ENCODE results near the gene BST2. TPM values are rescaled to one million over a fixed set of nuclear protein-coding genes. Genes with fewer than 3 reads are reported as not detected.
"Not testable (repeated sequence)": the region's sequence is repeated elsewhere in the genome, so short reads cannot be mapped to it uniquely, and the experiment has no call there.

Gene BST2
- total RNA-seq, 4 donors from 2014 or later = 14.1 to 83.0 (median 24.7) TPM

DNA sequence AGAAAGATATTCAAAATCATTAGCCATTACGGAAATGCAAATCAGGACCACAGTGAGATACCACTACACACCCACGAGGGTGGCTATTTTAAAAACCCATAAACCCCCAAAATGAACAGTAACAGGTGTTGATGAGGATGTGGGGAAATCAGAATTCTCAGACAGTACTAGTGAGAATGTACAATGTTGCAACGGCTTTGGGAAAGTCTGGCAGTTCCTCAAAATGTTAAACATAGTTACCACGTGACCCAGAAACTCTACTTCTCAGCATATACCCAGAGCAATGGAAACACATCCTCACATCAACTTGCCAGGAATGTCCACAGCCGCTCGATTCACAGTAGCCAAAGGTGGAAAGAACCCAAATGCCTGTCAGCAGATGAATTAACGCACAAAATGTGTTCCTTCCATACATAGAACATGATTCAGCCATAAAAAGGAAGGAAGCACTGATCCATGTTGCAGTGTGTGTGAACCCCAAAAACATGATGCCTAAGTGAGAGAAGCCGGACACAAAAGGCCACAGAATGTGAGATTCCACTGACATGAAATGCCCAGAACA, 35.3 kb downstream of the BST2 start:
- 51 to 55% methylated on average over 8 of the region's 8 CpGs for WGBS, 2 donors
- TF ChIP-seq POLR2A (IDR thresholded peaks at IDR 0.05) = no peak
- TF ChIP-seq, protein P1, sequence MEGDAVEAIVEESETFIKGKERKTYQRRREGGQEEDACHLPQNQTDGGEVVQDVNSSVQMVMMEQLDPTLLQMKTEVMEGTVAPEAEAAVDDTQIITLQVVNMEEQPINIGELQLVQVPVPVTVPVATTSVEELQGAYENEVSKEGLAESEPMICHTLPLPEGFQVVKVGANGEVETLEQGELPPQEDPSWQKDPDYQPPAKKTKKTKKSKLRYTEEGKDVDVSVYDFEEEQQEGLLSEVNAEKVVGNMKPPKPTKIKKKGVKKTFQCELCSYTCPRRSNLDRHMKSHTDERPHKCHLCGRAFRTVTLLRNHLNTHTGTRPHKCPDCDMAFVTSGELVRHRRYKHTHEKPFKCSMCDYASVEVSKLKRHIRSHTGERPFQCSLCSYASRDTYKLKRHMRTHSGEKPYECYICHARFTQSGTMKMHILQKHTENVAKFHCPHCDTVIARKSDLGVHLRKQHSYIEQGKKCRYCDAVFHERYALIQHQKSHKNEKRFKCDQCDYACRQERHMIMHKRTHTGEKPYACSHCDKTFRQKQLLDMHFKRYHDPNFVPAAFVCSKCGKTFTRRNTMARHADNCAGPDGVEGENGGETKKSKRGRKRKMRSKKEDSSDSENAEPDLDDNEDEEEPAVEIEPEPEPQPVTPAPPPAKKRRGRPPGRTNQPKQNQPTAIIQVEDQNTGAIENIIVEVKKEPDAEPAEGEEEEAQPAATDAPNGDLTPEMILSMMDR (IDR thresholded peaks at IDR 0.05) = no peak
- H3K27ac ChIP-seq = no peak overlapping the region

DNA sequence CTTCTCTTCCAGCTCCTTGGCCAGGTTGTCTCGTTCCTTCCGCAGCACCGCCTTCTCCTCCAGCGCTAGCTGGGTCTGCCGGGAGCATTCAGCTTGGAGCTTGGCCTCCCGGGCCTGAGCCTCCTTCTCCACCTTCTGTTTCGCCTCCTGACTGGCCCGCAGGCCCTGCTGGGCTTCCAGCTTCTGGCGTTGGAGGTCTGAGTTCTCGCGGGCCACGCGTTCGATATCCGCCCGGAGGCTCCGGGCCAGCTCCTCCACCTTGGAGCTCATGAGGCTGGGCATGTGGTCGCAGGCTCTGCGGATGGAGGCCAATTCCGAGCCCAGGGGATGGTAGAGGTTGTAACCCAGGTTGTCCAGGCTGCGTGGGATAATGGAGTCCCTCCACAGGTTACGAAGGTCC, 40.1 kb downstream of the BST2 start:
- Histone ChIP-seq H3K4me1 (no peaks in the 10 kb centered on the region), H3K4me3 (replicated peaks in 1 of 3) (no peak overlapping the region), H3K27me3 (no peaks in the 10 kb centered on the region), H3K36me3 (no peaks in the 10 kb centered on the region), H3K9me3 (no peaks in the 10 kb centered on the region), H3K27ac (no peak overlapping the region)
- intact Hi-C loops (cut with DNase I) = no loop called here
- no peak for DNase-seq
- TF ChIP-seq, protein P1 (IDR thresholded peaks at IDR 0.05) = no peak
- WGBS, 2 donors = 92 to 93% methylated on average over 21 to 22 of the region's 22 CpGs

More for the DNA sequence above, 35.3 kb downstream of the BST2 start:
- no peaks in the 10 kb centered on the region for H3K9me3 ChIP-seq
- H3K4me1 ChIP-seq = peaks cover 0 to 5% of the 10 kb centered on the region in 2 donors
- intact Hi-C loops (cut with DNase I) = no loop called here
- H3K4me3 ChIP-seq (replicated peaks in 1 of 3) = no peak overlapping the region
- no peaks in the 10 kb centered on the region for H3K27me3 ChIP-seq
- DNase-seq = no peak
- H3K36me3 ChIP-seq = no peaks in the 10 kb centered on the region

DNA sequence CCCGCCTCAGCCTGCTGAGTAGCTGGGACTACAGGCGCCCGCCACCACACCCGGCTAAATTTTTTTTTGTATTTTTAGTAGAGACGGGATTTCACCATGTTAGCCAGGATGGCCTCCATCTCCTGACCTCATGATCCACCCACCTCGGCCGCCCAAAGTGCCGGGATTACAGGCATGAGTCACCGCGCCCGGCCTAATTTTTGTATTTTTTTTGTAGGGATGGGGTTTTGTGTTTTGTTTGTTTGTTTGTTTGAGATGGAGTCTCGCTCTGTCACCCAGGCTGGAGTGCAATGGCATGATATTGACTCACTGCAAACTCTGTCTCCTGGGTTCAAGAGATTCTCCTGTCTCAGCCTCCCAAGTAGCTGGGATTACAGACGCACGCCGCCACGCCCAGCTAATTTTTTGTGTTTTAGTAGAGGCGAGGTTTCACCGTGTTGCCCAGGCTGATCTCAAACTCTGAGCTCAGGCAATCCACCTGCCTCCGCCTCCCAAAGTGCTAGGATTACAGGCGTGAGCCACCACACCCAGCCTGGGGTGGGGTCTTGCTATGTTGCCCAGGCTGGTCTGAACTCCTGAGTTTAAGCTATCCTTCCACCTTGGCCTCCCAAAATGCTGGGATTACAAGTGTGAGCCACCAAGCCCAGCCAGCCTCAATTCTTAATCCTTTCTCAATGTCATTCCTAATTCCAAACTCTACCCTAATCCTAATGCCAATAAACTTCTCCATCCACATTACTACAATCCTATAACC, 41.4 kb downstream of the BST2 start:
- intact Hi-C loops (cut with DNase I); H3K27ac ChIP-seq; H3K4me1 ChIP-seq; H3K4me3 ChIP-seq (replicated peaks in 1 of 3); DNase-seq; H3K27me3 ChIP-seq; H3K9me3 ChIP-seq; H3K36me3 ChIP-seq: not testable (repeated sequence)
- 85 to 87% methylated on average over 20 of the region's 20 CpGs for WGBS, 2 donors

DNA sequence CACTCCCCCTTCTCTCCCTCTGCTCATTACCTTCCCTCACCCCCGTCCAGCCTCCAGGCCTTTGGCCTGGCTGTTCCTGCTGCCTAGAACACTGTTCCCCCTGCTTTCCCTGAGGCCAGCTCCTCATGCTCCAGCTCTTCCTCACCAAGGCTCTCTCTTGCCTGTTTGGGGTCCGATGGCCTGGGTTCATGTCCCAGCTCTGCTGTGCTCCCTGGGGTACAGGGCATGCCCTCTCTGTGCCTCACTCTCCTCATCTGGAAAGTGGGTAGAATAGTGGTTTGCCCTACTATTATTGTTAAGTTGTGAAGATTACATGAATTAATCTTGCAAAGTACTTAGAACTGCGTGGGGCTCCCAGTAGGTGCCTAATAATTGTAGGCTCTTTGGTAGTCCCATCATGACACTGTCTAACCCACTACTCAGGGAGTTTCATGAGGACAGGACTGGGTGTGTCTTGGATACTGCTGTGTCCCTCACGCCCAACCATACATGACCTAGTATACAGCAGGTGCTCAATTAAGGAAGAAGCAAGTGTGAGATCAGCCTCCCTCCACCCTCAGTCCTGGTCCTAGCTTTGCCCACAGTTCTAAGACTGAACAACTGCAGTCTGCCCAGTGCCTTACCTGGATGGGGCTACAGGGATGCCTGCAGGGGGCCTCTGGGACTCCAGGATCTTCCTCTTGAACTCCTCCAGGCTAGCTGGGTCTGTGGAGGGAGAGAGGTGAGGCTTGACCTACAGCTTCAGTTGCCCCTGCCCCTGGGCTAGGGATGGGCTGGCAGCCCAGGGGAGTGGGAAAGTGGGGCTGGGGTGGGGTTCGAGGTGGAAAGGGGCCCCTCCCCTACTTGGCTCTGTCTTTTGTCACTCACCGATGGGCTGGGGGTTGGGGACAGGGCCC, 45.3 kb downstream of the BST2 start:
- peak overlapping the region in 1 of 3 donors; percentile 2 for H3K27ac ChIP-seq
- H3K36me3 ChIP-seq = no peaks in the 10 kb centered on the region
- H3K4me3 ChIP-seq (replicated peaks in 1 of 3) = no peak overlapping the region
- H3K9me3 ChIP-seq = no peaks in the 10 kb centered on the region
- no peaks in the 10 kb centered on the region for H3K27me3 ChIP-seq
- WGBS, 2 donors = 80 to 82% methylated on average over 5 to 6 of the region's 6 CpGs
- peaks cover 0 to 6% of the 10 kb centered on the region in 2 donors for H3K4me1 ChIP-seq
- DNase-seq = no peak
- TF ChIP-seq, protein P1 (IDR thresholded peaks at IDR 0.05) = no peak
- no peak for TF ChIP-seq POLR2A (IDR thresholded peaks at IDR 0.05)
- intact Hi-C loops (cut with DNase I) = no loop called here

DNA sequence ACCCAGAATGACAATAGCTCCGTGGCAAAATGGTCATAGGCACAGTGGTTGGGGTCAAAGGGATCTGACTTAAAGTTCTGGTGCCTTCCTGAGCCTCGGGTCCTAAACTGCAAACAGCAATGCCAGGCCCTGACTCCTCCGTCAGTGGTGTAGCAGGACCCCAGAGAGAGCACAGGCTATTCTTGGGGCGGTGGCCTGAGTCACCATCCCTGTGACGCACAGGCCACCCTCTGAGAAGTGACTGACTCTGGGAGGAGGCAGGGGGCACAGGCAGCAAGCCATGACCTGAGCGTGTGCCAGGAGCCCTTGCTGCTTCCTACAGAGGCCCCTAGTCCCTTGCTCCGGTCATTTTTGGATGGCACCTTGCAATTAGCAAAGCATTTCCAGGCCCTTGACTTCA, 47.0 kb downstream of the BST2 start:
- TF ChIP-seq, protein P1 (IDR thresholded peaks at IDR 0.05) = no peak
- no peak for TF ChIP-seq POLR2A (IDR thresholded peaks at IDR 0.05)
- Histone ChIP-seq H3K4me1 (peaks cover 0 to 6% of the 10 kb centered on the region in 2 donors), H3K9me3 (no peaks in the 10 kb centered on the region), H3K27ac (peak overlapping the region in 2 of 3 donors; percentile 8 to 45), H3K4me3 (replicated peaks in 1 of 3) (no peak overlapping the region), H3K27me3 (no peaks in the 10 kb centered on the region), H3K36me3 (no peaks in the 10 kb centered on the region)
- intact Hi-C loops (cut with DNase I) = no loop called here
- no peak for DNase-seq
- WGBS, 2 donors = 76 to 78% methylated on average over 2 to 7 of the region's 7 CpGs
